Sigmoid colon (tissue), 7 donors: Measurements from ENCODE around the gene EGR4. TPM values are rescaled to one million over a fixed set of nuclear protein-coding genes. Genes with fewer than 3 reads are reported as not detected.
A peak's percentile ranks its signal among the peaks of the same experiment; 100 is the strongest.

Experiments
- DNase-seq: peaks from one replicate; pipeline ENCODE4 v3.0.0-alpha.2; 2019
- H3K27ac ChIP-seq, 4 donors: fragments of 200-600 bp; sonication (generic); one replicate each; pipeline ENCODE4 v1.5.1; 2016 to 2019; ENCODE audit warnings: mild to moderate bottlenecking in 1 of 4
- H3K27me3 ChIP-seq, 3 donors: fragments of 200-600 bp; sonication (generic); one replicate each; pipeline ENCODE4 v1.5.1; 2019; ENCODE audit warnings: mild to moderate bottlenecking in 1 of 3
- H3K36me3 ChIP-seq, 4 donors: fragments of 200-600 bp; sonication (generic); one replicate each; pipeline ENCODE4 v1.5.1; 2016 to 2019
- H3K4me1 ChIP-seq, 4 donors: fragments of 200-600 bp; sonication (generic); one replicate each; pipeline ENCODE4 v1.5.1; 2017 to 2019
- H3K4me3 ChIP-seq, 4 donors: fragments of 200-600 bp; sonication (generic); one replicate each; pipeline ENCODE4 v1.5.1; 2017 to 2019; ENCODE audit warnings: mild to moderate bottlenecking in 2 of 4, moderate library complexity in 1 of 4
- H3K9me3 ChIP-seq, 4 donors: fragments of 200-600 bp in 3 of 4; sonication (generic) in 3 of 4; one replicate each; pipeline versions ENCODE4 v1.5.1 to v1.6.1; 2013 to 2019
- EP300 ChIP-seq, 4 donors: sonication (generic); formaldehyde crosslinking; IDR thresholded peaks; one replicate each; pipeline ENCODE4 v1.6.1; 2017; ENCODE audit warnings: antibody characterized with exemption in 4 of 4
- POLR2A ChIP-seq, 2 donors: fragments of 450-650 bp; IDR thresholded peaks; one replicate each; pipeline ENCODE4 v1.6.1; 2016; ENCODE audit warnings: antibody characterized with exemption in 2 of 2, mild to moderate bottlenecking in 2 of 2, moderate library complexity in 2 of 2
- POLR2AphosphoS5 ChIP-seq, 4 donors: sonication (generic); formaldehyde crosslinking; IDR thresholded peaks; one replicate each; pipeline ENCODE4 v1.6.1; 2017; ENCODE audit warnings: antibody characterized with exemption in 4 of 4
- WGBS, 2 donors: extraction: QIAGEN DNeasy Blood & Tissue Kit; methylation state at CpG; one replicate each; pipeline ENCODE4 v1.1.7; 2013; 5-methylcytosine and 5-hydroxymethylcytosine counted together
- intact Hi-C: fragments of 100-400 bp; cut with DNase I; formaldehyde crosslinking; loops from one replicate; pipeline ENCODE4 v1.15.1; 2023
- polyA plus RNA-seq, 3 donors: library from polyadenylated mRNA; stranded (reverse); fragments of 200-250 nt; gene quantifications; one replicate each; pipeline ENCODE4 v1.2.3, GENCODE V29; 2013
- total RNA-seq, 4 donors: library from RNA; depleted of rRNA; stranded (reverse); fragments of >200 nt; gene quantifications; one replicate each; pipeline ENCODE4 v1.1.0, GENCODE V29; 2016
- TF ChIP-seq, protein P1 (sequence below), 4 experiments: fragments of 450-650 bp in 3 of 4; fragments of 200-600 bp in 1 of 4; IDR thresholded peaks; one replicate each; pipeline ENCODE4 v1.5.1; 2016 to 2019; ENCODE audit warnings: antibody characterized with exemption in 4 of 4, mild to moderate bottlenecking in 3 of 4, moderate library complexity in 2 of 4
- donor health status: healthy with polysubstance abuse.
- donor health status: Bipolar disorder and iron deficiency.
- donor health status: healthy.

Gene EGR4
- total and polyA plus RNA-seq, 7 donors = 0.07 to 0.14 TPM; not detected in 5

GRCh38 chr2:73291461-73292315 is 1.7 kb downstream of the EGR4 start:
- WGBS, 2 donors = 3 to 8% methylated on average over 82 of the region's 82 CpGs
- DNase-seq = no peak

DNA sequence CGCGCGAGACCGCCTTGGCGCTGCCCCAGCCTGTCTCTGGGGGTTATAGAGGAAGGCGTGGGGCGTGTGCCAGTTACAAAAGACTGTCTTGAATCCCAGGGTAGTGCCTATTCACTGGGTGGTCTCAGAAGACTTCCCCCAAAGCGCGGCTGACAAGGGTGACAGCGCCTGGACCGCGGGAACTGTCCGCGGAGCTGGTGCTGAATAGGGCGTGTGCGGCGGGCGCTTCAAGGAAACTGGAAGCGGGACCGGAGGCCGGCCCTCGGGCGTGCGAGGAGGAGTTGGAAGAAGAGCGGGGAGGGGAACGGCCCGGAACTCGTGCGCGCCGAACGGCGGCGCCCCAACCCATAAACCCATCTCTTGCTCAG is 2.3 kb downstream of the EGR4 start:
- DNase-seq = no peak

More at GRCh38 chr2:73291461-73292315, 1.7 kb downstream of the EGR4 start:
- peak overlapping the region in 2 of 4 donors; percentile 20 to 31 for H3K4me3 ChIP-seq
- peaks cover 40 to 96% (median 63%) of the 10 kb centered on the region in 3 donors for H3K27me3 ChIP-seq
- no peaks in the 10 kb centered on the region for H3K9me3 ChIP-seq
- H3K4me1 ChIP-seq = peaks cover 0 to 30% (median 20%) of the 10 kb centered on the region in 4 donors
- TF ChIP-seq POLR2A (IDR thresholded peaks at IDR 0.05) (no peak), POLR2AphosphoS5 (IDR thresholded peaks at IDR 0.05) (no peak), EP300 (IDR thresholded peaks at IDR 0.05) (no peak)
- TF ChIP-seq, protein P1, sequence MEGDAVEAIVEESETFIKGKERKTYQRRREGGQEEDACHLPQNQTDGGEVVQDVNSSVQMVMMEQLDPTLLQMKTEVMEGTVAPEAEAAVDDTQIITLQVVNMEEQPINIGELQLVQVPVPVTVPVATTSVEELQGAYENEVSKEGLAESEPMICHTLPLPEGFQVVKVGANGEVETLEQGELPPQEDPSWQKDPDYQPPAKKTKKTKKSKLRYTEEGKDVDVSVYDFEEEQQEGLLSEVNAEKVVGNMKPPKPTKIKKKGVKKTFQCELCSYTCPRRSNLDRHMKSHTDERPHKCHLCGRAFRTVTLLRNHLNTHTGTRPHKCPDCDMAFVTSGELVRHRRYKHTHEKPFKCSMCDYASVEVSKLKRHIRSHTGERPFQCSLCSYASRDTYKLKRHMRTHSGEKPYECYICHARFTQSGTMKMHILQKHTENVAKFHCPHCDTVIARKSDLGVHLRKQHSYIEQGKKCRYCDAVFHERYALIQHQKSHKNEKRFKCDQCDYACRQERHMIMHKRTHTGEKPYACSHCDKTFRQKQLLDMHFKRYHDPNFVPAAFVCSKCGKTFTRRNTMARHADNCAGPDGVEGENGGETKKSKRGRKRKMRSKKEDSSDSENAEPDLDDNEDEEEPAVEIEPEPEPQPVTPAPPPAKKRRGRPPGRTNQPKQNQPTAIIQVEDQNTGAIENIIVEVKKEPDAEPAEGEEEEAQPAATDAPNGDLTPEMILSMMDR (IDR thresholded peaks at IDR 0.05) = no peak
- H3K27ac ChIP-seq = no peak overlapping the region
- no peaks in the 10 kb centered on the region for H3K36me3 ChIP-seq
- intact Hi-C loops = no loop called here

DNA sequence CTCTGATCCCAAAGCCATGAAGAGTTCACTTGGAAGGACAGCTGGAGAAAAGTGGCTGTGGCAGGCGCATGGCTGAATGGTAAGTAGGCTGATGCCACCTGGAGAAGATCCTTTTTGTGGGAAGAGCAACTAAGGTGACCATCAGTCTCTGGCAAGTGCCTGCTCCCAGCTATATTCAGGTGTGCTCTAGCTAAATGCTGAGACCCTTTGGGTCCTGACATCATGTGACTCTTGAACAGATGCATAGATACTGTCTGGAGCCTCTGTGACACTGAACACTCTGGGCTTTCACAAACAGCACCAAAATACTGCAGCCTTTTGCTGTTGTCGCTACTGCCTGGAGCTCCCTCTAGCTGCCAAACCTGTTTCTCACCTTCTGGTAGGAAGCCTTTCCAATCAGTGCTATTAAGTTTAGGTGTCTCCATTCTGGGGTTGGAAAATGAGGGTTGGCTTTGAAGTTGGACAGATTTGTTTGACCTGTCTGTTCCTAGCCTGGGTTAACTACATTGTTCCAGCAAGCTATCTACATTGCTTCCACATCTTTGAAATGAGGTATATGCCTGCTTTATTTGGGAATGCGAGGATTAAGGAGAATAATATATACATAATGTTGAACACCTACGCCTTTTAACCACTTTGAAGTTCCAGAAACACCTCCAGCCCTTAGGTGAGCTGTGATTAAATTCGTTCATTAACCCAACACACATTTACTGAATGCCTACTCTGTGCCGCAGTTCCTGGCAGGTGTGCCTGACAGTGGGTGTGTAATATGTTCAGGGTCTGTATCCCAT is 3.1 kb downstream of the EGR4 start:
- peaks cover 0 to 30% (median 20%) of the 10 kb centered on the region in 4 donors for H3K4me1 ChIP-seq
- no peak for DNase-seq
- intact Hi-C loops = no loop called here
- no peak overlapping the region for H3K27ac ChIP-seq
- no peaks in the 10 kb centered on the region for H3K9me3 ChIP-seq
- H3K4me3 ChIP-seq = no peak overlapping the region
- H3K27me3 ChIP-seq = peaks cover 35 to 94% (median 58%) of the 10 kb centered on the region in 3 donors
- TF ChIP-seq POLR2A (IDR thresholded peaks at IDR 0.05) (no peak), EP300 (IDR thresholded peaks at IDR 0.05) (no peak), POLR2AphosphoS5 (IDR thresholded peaks at IDR 0.05) (no peak)
- TF ChIP-seq, protein P1 (IDR thresholded peaks at IDR 0.05) = no peak
- WGBS, 2 donors = 58 to 61% methylated on average over 6 of the region's 6 CpGs
- no peaks in the 10 kb centered on the region for H3K36me3 ChIP-seq

More for the DNA sequence above, 2.3 kb downstream of the EGR4 start:
- no peak overlapping the region for H3K27ac ChIP-seq
- peaks cover 40 to 94% (median 62%) of the 10 kb centered on the region in 3 donors for H3K27me3 ChIP-seq
- TF ChIP-seq EP300 (IDR thresholded peaks at IDR 0.05) (no peak), POLR2A (IDR thresholded peaks at IDR 0.05) (no peak), POLR2AphosphoS5 (IDR thresholded peaks at IDR 0.05) (no peak)
- TF ChIP-seq, protein P1 (IDR thresholded peaks at IDR 0.05) = no peak
- H3K4me1 ChIP-seq = peaks cover 0 to 30% (median 20%) of the 10 kb centered on the region in 4 donors
- peak overlapping the region in 2 of 4 donors; percentile 20 to 31 for H3K4me3 ChIP-seq
- no peaks in the 10 kb centered on the region for H3K36me3 ChIP-seq
- 3 to 6% methylated on average over 34 of the region's 34 CpGs for whole genome bisulfite sequencing, 2 donors
- H3K9me3 ChIP-seq = no peaks in the 10 kb centered on the region
- intact Hi-C loops = no loop called here

DNA sequence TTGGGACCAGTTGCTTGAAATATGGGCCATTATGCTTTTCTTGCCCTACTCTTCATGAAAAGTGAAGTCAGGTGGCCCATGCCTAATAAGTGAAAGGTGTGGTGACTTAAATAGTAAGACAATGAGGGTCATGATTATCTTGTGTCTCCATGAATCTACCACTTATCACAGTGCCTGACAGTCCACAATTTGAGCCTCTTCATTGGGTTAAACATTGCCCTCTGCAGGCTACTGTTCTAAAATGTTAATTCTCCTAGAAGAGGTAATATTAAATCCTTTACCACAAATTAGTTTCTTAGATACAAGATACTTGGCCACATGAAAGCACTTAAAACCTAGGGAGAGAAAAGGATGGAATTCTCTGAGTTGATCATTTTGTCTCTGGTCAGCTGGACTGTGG is 4.0 kb downstream of the EGR4 start:
- TF ChIP-seq EP300 (IDR thresholded peaks at IDR 0.05) = no peak
- no peak for TF ChIP-seq POLR2AphosphoS5 (IDR thresholded peaks at IDR 0.05)
- no peak for TF ChIP-seq POLR2A (IDR thresholded peaks at IDR 0.05)
- TF ChIP-seq, protein P1 (IDR thresholded peaks at IDR 0.05) = no peak
- Histone ChIP-seq H3K9me3 (no peaks in the 10 kb centered on the region), H3K4me1 (peaks cover 0 to 39% (median 29%) of the 10 kb centered on the region in 4 donors), H3K27ac (no peak overlapping the region), H3K27me3 (peaks cover 27 to 94% (median 50%) of the 10 kb centered on the region in 3 donors), H3K4me3 (no peak overlapping the region), H3K36me3 (no peaks in the 10 kb centered on the region)
- intact Hi-C loops = no loop called here
- no peak for DNase-seq
